Gastroesophageal sphincter (tissue), 3 donors: ENCODE results near the gene PLCB4.

Source experiments
- CTCF ChIP-seq, 4 experiments: fragments of 200-600 bp in 2 of 4; fragments of 450-650 bp in 2 of 4; sonication (generic) in 1 of 4; IDR thresholded peaks; one replicate each; pipeline ENCODE4 v1.5.1; 2017 to 2019; ENCODE audit warnings: antibody characterized with exemption in 4 of 4, mild to moderate bottlenecking in 2 of 4, moderate library complexity in 2 of 4
- POLR2AphosphoS5 ChIP-seq: sonication (generic); formaldehyde crosslinking; IDR thresholded peaks from one replicate; pipeline ENCODE4 v1.6.1; 2017; ENCODE audit warnings: antibody characterized with exemption

DNA sequence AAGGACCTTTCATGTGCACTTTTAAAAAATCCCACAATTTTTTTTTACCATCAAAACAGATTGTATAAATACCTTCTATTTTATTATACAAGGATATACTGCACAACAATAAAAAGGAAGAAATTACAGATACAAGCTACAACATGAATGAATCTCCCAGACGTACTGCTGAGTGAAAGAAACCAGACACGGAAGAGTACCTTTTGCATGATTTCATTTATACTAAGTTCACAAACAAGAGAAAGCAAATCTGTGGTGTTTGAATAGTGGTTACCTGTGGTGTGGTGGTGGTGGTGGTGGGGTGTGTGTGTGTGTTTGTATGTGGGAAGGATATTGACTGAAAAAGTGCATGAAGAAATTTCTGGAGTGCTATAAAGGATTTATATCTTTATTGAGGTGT is 6.8 kb upstream of the PLCB4 start:
- TF ChIP-seq CTCF (IDR thresholded peaks at IDR 0.05) (no peak), POLR2AphosphoS5 (no peak)
